Measurements from ENCODE around the gene AHSA1. TPM values are rescaled to one million over a fixed set of nuclear protein-coding genes. Genes with fewer than 3 reads are reported as not detected.

AHSA1 gene
- total and polyA plus RNA-seq, 2 donors (not counting 1 experiment from before 2014, with no cell fraction given) = 60.3 to 189 TPM

- H4K20me1 ChIP-seq (ENCODE audit: control insufficient read depth, extremely low read depth, insufficient read depth, low read length) = no peaks in the 10 kb centered on the region
- no peak for TF ChIP-seq EZH2 (IDR thresholded peaks at IDR 0.05; ENCODE audit: low read length, missing control alignments)
- no peak for TF ChIP-seq CTCF (conservative IDR thresholded peaks at IDR 0.05 in 1 of 2, IDR thresholded peaks at IDR 0.05 in 1 of 2; ENCODE audit: low read depth in 1 of 2, low read length in 2 of 2)
- no peaks in the 10 kb centered on the region for H3K27me3 ChIP-seq (ENCODE audit: control insufficient read depth, insufficient read depth, low read length)
- no peak overlapping the region for H3K27ac ChIP-seq (ENCODE audit: insufficient read depth, low read length)
- no peak overlapping the region for H3K9ac ChIP-seq (ENCODE audit: insufficient read depth, low read length)
- H3K4me2 ChIP-seq (ENCODE audit: extremely low read depth, insufficient read depth, low read length) = no peak overlapping the region
- no peak overlapping the region for H2AFZ ChIP-seq (ENCODE audit: low read length)
- H3K4me3 ChIP-seq (replicated peaks in 1 of 4; ENCODE audit: control extremely low read depth in 1 of 4, insufficient read depth in 1 of 4, low read depth in 3 of 4, low read length in 4 of 4) = no peak overlapping the region
- DNase-seq (ENCODE audit: low read depth in 2 of 2) = peak in 1 of 2 donors; percentile 45
- H3K79me2 ChIP-seq (ENCODE audit: control insufficient read depth, insufficient read depth, low read length) = no peaks in the 10 kb centered on the region
- peaks cover 6% of the 10 kb centered on the region for H3K36me3 ChIP-seq (ENCODE audit: control insufficient read depth, insufficient read depth, low read length)
- H3K4me1 ChIP-seq (ENCODE audit: control insufficient read depth, extremely low read depth, insufficient read depth, low read length) = no peaks in the 10 kb centered on the region
- no peaks in the 10 kb centered on the region for H3K9me3 ChIP-seq (ENCODE audit: control insufficient read depth, insufficient read depth, low read depth, low read length)
Measured at GRCh38 chr14:77516126-77516525, 58.2 kb downstream of the AHSA1 start.

Other genes with a start within 250 kb of the AHSA1 start
- not detected in 2 replicates for gene NGB, start 186.9 kb upstream of the AHSA1 start, total RNA-seq
- gene NGB, start 186.9 kb upstream of the AHSA1 start, polyA plus RNA-seq = not detected in 2 replicates
- 8.5 and 9.6 TPM in 2 replicates for gene POMT2, start 137.2 kb upstream of the AHSA1 start, total RNA-seq
- gene POMT2, start 137.2 kb upstream of the AHSA1 start, polyA plus RNA-seq = 11.0 and 12.0 TPM in 2 replicates
- 13.7 and 20.5 TPM in 2 replicates for gene GSTZ1, start 137.1 kb upstream of the AHSA1 start, total RNA-seq
- gene GSTZ1, start 137.1 kb upstream of the AHSA1 start, polyA plus RNA-seq = 12.4 and 14.4 TPM in 2 replicates
- gene TMED8, start 81.0 kb upstream of the AHSA1 start, total RNA-seq = 7.4 TPM in 2 replicates
- 5.1 and 7.0 TPM in 2 replicates for gene TMED8, start 81.0 kb upstream of the AHSA1 start, polyA plus RNA-seq
- 0.33 and 0.77 TPM in 2 replicates for gene SAMD15, start 80.7 kb upstream of the AHSA1 start, total RNA-seq
- 0.69 and 1.1 TPM in 2 replicates for gene SAMD15, start 80.7 kb upstream of the AHSA1 start, polyA plus RNA-seq
- 0.26 and 0.83 TPM in 2 replicates for gene NOXRED1, start 34.6 kb upstream of the AHSA1 start, total RNA-seq
- gene NOXRED1, start 34.6 kb upstream of the AHSA1 start, polyA plus RNA-seq = 0.05 and 0.14 TPM in 2 replicates
- gene VIPAS39, start 492 bp upstream of the AHSA1 start, total RNA-seq = 26.7 and 28.2 TPM in 2 replicates
- gene VIPAS39, start 492 bp upstream of the AHSA1 start, polyA plus RNA-seq = 25.4 and 28.1 TPM in 2 replicates
- not detected in 2 replicates for gene ISM2, start 40.7 kb downstream of the AHSA1 start, total RNA-seq
- 0.01 TPM in 1 of 2 replicates, not detected in the other for gene ISM2, start 40.7 kb downstream of the AHSA1 start, polyA plus RNA-seq
- 16.9 and 22.8 TPM in 2 replicates for gene SPTLC2, start 158.5 kb downstream of the AHSA1 start, total RNA-seq
- gene SPTLC2, start 158.5 kb downstream of the AHSA1 start, polyA plus RNA-seq = 23.7 and 25.9 TPM in 2 replicates
- 11.3 and 12.1 TPM in 2 replicates for gene ALKBH1, start 249.9 kb downstream of the AHSA1 start, total RNA-seq
- gene ALKBH1, start 249.9 kb downstream of the AHSA1 start, polyA plus RNA-seq = 11.5 and 12.5 TPM in 2 replicates